NB4 (cell line): ENCODE measurements around the gene NFIB.

Source experiments
- CTCF ChIP-seq: IDR thresholded peaks from one replicate; pipeline ENCODE4 v1.5.1; 2012; ENCODE audit warnings: low read depth, low read length
- MAX ChIP-seq: IDR thresholded peaks from 2 replicates; pipeline ENCODE4 v1.6.1; 2011; ENCODE audit warnings: low read depth, low read length

- TF ChIP-seq CTCF (no peak), MAX (no peak)
Measured at GRCh38 chr9:14165376-14166035, 148.4 kb downstream of the NFIB start.
